Activated CD4-positive, CD25-positive, alpha-beta regulatory T cell treated with anti-CD3 and anti-CD28 coated beads, Interleukin-2, amount 50 U/mL, for 16 hours (primary cell): ENCODE data around the gene SNAI3.

Source experiments
- DNase-seq: peaks from one replicate; pipeline ENCODE4 v3.0.0-alpha.2; 2020; ENCODE audit warnings: low read depth, low spot score

Gene SNAI3

GRCh38 chr16:88691924-88692560, 5.7 kb upstream of the SNAI3 start:
- DNase-seq, result no peak

GRCh38 chr16:88691129-88691813, 5.0 kb upstream of the SNAI3 start:
- no peak for DNase-seq

GRCh38 chr16:88690341-88691128, 4.2 kb upstream of the SNAI3 start:
- DNase-seq, result no peak

- no peak for DNase-seq
Observed at GRCh38 chr16:88688013-88688778, 1.9 kb upstream of the SNAI3 start.

- DNase-seq, result no peak
Observed at GRCh38 chr16:88687676-88688012, 1.3 kb upstream of the SNAI3 start.

GRCh38 chr16:88687254-88687576, 908 bp upstream of the SNAI3 start:
- DNase-seq, result no peak

- DNase-seq, result no peak
Observed at GRCh38 chr16:88686062-88686438, 257 bp downstream of the SNAI3 start.

- DNase-seq, result no peak
Observed at GRCh38 chr16:88685156-88686061, 898 bp downstream of the SNAI3 start.

- no peak for DNase-seq
Observed at GRCh38 chr16:88684569-88685155, 1.6 kb downstream of the SNAI3 start.

- no peak for DNase-seq
Observed at GRCh38 chr16:88681709-88682451, 4.4 kb downstream of the SNAI3 start.

GRCh38 chr16:88681084-88681680, 5.1 kb downstream of the SNAI3 start:
- no peak for DNase-seq

- no peak for DNase-seq
Observed at GRCh38 chr16:88680554-88681083, 5.7 kb downstream of the SNAI3 start.

- no peak for DNase-seq
Observed at GRCh38 chr16:88678224-88678979, 7.9 kb downstream of the SNAI3 start.

- no peak for DNase-seq
Observed at GRCh38 chr16:88677721-88678120, 8.6 kb downstream of the SNAI3 start.

- no peak for DNase-seq
Observed at GRCh38 chr16:88676502-88677242, 9.6 kb downstream of the SNAI3 start.

- no peak for DNase-seq
Observed at GRCh38 chr16:88673716-88674379, 12.5 kb downstream of the SNAI3 start.

GRCh38 chr16:88672776-88673175, 13.5 kb downstream of the SNAI3 start:
- no peak for DNase-seq
